HT1080 (cell line): ENCODE results near the gene PDZD8. TPM values are rescaled to one million over a fixed set of nuclear protein-coding genes. Genes with fewer than 3 reads are reported as not detected.
"Not testable (repeated sequence)": the region's sequence is repeated elsewhere in the genome, so short reads cannot be mapped to it uniquely, and the experiment has no call there.

Experiments used
- DNase-seq: peaks from one replicate; pipeline ENCODE4 v3.0.0-alpha.2; 2015; ENCODE audit warnings: low read depth
- total RNA-seq: library from RNA; depleted of rRNA; stranded (reverse); fragments of >200 nt; shearing (Covaris generic); gene quantifications from 2 replicates; pipeline ENCODE4 v1.2.3, GENCODE V29; 2014

PDZD8 gene
- total RNA-seq, 1 experiment from 2014 or later, result 26.1 TPM

DNA sequence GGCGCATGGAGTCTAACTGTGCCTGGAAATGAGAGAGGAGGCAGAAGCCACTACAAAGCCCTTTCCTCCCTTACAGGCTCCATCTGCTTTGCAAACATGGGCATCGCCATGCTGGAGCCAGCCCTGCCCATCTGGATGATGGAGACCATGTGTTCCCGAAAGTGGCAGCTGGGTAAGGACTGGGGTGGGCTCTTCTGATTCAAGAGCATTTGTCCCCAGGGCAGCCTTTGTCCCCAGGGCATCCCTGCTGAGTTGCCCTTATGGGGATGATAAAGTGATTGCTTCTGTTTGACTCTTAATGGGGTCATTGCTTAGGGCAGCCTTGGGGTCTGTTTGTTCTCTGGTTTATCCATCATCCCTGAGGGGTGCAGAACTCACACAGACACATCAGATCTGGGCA lies 117.5 kb downstream of the PDZD8 start:
- DNase-seq, result no peak

DNA sequence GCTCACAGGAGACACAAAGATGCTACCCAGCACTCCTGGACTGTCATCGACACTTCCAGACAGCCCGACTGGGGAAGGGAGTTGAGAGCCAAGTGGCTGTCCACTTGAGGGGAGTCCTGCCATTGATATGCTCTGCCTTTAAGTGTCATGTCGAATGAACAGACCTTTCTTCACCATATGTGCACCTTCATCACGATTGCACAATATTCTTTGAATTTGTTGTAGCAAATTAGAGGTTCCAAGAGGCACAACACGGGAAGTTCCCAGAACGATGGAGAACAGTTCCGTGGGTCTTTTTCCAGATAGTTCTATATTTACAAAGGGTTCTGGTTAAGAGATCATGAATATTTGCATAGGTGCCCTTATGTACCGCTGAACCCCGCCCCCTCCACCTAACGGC lies 118.3 kb downstream of the PDZD8 start:
- DNase-seq, result no peak

DNA sequence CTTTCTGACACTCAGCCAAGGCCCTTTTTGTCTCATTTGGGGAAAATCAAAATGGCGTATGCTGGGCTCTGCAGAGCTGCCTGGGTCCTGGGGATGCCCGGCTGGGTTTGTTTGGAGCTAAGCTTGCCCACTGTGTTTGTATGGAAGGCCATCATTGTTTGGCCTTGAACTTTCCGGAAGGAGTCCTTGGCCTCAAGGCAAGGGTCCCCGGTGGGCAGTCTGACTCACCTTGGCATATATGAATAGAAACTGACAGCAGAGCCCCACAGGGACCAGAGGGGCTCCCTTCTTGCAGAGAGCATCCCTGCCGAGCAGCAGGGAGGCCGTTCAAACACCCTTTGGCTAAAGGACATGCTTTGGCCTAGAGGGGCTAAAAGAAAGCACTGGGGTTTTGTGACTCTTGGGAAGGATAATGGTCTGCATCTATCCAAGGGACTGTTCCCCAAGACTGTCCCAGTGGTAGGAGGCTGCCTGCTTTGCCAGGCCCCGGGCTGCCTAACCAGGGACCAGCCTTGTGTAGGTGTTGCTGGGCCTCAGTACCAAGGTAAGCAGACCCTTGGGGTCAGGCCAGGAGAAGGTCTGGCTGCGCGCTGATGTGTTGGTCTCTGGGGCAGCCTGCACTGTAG lies 119.3 kb downstream of the PDZD8 start:
- DNase-seq, result no peak

DNA sequence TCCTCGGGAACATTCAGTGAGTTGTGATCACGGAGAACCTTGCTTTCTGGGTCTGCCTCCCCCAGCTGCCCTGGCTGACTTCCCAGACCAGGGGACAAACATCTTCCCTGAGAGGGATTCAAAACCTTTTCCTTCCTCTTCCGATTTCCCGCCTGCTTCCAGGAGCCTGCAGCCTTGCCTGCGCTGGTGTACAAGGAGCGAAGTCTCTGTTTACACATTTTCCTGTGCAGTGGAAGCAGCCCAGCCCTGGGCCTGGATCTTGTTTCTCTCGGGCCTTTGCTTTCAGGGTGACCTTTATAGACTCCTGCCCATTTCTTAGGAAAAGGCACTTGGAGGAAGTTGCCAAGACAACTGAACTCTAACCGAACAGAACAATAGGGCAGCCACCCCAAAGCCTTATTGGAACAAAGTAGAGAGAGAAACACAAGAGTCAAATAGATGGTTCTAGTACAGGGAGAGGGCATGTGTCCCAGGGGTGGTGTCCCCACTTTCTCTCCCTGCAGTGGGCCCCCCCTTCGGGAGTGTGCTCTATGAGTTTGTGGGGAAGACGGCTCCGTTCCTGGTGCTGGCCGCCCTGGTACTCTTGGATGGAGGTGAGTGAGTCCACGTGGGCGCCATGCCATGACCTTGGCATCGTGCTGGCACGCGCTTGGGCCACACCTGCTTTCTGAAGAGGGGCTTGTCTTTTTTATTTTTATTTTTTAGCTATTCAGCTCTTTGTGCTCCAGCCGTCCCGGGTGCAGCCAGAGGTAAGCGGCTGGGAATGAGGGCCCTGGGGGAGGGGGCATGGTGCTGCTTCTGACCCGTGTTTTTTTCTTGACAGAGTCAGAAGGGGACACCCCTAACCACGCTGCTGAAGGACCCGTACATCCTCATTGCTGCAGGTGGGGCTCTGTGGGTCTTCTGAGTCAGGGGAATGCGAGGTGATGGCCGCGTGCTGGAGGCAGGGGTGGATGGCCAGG lies 120.2 kb downstream of the PDZD8 start:
- no peak for DNase-seq

DNA sequence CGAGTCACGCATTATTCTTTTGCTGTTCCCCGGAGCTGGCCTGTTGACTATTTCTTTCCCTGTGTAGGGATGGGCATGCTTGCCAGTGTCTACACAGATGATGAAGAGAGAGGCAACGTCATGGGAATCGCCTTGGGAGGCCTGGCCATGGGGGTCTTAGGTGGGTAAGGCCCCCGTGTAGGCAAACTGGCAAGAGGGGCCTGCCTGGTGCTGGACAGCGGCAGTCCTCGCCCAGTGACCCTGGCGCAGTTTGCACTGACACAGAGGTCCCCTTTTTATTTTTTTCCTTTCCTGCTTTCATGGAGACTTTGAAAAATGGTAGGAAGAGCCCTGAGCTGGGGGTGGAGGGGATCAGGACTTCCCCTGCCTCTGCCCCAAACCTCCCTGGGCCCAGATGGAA lies 120.9 kb downstream of the PDZD8 start:
- no peak for DNase-seq

DNA sequence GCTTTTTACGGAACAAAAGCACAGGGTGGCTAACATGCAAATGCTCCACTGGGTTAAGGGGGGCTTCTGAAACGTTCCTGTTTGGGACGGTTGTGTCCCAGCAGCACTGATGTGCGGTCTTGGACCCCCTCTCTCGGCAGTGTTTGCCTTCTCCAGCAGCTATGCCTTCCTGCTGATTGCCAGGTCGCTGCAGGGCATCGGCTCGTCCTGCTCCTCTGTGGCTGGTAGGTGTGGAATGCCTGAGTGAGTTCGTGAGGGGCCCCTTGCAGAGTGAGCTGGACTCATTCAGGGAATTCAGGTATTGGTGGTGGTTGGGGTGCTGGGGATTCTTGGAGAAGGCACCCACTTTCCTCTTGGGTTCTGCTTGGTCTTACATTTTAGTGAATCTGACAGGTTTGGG lies 121.3 kb downstream of the PDZD8 start:
- DNase-seq, result no peak

DNA sequence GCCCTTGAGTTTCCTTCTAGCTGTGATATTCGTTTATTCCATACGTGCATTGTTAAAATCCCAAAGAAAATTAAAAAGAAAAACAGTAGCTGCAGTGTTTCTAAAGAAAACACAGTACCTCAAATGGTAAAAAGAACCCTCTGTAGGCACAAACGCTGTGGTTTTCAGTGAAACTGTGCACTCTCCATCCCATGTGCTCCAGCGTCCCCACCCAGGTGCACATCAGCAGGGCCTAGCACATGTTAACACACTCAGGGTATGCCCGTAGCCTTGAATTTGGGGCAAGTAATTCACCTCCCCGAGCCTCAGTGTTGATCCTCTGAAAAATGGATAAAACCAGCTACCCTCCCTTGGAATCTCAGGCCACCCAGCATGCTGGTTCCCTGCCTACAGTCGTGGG lies 124.8 kb downstream of the PDZD8 start:
- DNase-seq, result no peak

DNA sequence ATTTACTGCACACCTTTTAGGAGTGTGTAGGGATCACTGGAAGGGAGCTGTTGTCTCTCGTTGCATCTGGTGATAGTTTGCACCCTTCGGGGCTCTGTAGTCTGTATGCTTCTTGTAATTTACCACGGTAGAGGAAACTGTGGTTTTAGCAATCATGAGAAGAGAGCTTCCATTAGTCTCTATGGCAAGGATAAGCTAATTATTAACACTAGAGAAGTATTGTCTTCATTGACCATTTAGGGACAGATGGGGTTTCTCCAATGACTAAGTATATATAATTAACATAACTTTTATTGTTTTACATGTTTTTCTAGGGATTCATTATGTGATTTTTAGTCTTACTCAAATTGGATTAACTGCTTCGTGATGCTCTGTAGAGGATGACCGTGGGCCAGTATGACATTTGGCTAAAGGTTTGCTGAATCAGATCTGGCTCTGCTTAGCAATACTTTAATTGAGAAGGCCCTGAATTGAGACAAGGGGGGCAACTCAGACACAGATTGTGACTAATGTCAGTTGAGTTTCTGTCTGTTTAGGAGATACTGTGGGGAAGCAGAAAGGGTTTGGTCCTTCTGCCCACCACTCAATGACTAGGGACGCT lies 125.6 kb downstream of the PDZD8 start:
- no peak for DNase-seq

DNA sequence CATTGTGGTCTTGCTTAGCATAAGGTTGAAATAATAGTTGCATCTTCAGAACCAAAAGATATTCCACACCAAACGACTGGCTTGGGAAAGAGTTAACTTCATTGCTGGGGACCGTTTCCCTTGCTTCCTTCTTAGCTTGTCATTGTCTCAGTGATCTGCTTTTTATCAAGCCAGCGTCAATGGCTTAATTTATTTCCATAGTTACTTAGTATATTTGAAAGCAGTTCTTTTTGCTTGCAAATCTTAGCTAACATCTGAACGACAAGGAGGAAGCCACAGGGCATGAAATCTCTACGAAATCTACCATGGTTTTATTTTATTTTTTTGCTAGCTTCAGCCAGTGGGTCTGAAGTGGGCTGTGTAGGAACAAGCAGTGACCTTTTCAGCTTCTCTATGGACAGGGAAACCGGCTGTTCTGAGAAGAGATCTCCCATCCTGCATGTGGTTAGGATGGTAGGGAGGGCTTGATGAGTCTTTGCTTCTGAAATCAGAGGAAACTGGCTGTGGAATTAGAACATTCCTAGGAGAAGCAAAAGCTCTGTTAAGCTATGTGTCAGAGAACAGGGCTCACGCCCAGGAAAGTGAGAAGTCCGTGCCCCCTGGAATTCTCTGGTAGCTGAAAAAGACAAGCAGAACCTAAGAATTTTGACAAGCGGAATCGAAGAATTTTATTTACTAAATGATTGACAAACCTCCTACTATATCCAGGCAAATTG lies 126.3 kb downstream of the PDZD8 start:
- DNase-seq, result peak; percentile 41

DNA sequence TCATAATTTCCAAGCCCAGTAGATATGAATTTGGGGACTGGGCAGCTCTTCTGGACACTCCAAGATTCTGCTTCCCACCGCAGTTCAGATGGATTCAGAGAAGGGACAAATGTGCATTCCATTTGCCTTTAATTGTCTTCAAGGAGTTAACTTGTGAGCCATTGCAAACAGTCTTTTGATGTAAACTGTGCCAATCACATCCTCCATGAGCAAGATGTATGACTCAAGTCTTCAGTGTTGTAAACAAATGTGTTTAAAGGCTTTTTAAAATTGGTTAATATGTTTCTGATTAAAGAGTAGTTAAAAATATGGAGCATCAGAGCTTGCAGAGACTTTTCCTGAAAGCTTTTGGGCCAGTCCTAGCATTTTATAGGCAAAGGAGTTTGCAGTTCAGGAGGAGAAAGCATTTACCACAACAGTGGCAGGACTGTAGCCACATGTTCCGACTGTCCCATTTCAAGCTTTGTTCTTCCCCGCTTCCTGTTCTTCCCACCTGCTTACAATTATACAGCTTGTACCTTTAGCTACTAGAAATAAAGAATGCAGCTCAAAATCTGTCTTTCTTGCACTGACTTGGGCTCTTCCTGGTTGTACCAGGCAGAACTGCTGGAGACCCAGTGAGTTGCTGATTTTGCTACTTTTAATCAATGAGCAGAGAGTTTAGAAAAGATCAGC lies 128.1 kb downstream of the PDZD8 start:
- no peak for DNase-seq

DNA sequence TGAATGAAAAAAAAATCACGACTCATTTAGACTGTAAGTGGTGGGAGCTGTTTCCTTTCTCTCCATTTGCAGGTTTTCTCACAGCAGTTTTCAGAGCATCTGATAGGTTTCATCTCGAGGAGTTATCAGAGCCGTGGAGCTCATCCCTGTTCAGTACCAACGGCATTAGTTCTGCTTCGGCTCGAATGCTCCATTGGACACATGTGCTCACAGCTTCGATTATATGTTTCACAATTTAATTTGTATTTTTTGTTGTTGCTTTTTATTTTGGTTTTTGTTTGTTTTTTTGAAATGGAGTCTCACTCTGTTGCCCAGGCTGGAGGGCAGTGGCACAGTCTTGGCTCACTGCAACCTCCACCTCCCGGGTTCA lies 132.8 kb downstream of the PDZD8 start:
- DNase-seq, result no peak

DNA sequence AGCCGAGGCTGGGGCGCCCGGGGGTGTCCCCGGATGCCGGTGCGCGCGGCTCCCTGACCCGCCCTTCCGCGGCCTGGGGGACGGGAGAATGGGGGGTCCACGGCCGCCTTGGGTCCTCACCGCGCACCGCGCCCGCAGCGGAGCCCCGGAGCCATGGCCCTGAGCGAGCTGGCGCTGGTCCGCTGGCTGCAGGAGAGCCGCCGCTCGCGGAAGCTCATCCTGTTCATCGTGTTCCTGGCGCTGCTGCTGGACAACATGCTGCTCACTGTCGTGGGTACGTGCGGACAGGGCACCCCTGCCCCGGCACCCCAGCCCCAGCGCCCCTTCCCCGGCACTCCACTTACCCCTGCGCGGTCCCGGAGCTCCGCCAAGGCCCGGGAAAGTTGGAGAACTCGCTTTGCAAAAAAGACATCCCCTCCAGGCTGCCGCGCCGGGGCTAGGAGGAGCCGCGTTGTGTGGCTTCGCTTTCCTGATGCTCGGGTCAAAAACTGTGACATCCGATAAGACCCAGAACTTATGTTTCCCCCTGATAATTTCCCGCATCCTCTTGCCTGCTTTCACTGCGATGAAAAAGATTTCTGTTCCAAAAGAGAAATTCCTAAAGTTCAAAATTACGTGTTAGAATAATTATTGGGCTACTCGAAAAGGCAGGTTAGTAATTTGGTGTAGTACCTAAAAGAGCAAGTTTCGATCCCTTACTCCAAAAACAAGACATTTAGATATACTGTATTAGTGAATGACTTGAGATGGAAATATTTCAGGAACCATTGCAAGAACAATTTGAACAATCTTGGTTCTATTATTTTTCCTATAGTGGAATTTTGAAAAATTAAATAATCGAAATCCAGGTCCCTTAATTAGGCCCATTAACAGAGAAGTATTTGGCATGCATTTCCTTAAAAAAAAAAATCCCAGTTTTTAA lies 133.4 kb downstream of the PDZD8 start:
- no peak for DNase-seq

DNA sequence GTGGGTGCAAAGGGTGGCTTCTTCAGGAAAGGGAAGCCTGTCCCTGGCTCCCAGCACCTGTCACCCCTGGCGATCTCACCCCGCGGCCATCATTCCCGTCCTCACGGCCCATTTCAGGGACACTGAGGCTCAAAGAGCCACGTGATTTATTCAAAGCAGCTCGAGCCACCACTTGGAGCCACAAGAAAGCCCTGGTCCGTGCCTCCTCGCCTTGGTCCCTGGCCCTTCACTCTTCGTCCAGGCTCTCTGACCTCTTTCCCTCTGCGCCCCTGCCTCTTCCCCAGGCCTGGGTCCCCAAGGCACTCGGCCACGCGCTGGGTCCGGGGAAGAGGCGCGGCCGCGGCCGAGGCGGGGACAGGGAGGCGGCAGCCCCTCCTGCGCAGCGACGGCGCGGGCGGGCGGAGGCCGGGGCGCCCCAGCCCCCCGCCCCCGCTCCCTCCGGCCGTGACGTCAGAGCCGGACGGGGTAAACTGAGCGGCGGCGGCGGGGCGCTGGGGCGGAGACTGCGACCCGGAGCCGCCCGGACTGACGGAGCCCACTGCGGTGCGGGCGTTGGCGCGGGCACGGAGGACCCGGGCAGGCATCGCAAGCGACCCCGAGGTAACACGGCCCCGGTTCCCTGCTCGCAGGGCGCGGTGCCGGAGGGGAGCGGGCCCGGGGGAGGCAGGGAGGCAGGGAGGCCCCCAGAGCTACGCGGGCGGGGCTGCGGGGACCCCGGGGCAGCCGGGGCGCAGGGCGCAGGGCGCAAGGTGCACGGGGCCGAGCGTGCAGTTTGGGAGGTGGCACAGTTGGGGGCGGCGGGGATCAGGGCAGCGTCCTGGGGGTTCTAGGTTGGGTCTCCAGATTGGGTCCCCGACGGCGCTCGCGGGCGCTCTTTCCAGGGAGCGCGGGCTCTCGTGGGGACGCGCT lies 134.4 kb downstream of the PDZD8 start, which contains the start of gene SLC18A2:
TSS of gene SLC18A2 (plus strand) at position 494 of the 909 bp plus-strand sequence. CDS start 580 bp downstream, outside the sequence.
- no peak for DNase-seq

DNA sequence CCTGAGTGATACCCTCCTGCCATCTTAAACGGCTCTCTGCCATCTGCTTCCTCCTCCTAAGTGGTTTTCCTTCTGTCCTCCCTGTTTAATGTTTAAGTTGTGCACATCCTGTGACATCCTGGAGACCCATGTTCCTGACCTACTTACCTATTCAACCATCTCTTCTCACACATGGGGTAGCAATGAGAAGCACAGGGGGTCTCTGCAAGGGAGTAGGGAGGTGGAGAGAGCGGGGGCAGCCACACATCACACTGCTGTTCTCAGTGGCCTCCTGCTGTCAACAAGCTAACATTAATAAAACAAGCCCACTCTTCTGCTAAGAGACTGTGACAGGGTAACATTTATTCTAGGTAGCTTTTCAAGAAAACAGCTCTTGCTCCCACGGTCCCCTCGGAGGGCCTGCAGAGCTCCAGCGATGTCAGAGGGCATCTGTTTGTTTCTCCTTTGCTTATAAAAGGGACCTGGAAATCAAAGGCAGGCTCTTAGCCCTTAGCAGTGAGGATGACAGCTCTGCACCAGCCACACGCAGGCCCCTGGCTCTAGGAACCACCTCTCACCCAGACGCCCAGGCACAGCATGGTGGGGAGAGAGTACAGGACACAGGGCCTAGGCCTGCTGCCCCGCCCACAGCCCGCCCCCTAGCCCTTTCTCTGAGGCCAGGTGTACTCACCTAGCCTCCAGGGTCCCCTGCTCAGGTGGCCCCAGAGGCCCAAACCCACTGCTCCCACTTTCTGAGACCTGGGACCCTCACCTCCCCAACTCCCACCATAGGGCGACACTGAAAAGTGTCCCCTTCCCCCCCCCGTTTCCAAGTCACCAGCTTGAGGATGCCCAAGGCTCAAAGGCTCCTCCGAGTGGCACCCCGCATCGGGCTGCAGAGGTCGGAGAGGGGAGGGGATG lies 135.3 kb downstream of the PDZD8 start:
- DNase-seq, result no peak

DNA sequence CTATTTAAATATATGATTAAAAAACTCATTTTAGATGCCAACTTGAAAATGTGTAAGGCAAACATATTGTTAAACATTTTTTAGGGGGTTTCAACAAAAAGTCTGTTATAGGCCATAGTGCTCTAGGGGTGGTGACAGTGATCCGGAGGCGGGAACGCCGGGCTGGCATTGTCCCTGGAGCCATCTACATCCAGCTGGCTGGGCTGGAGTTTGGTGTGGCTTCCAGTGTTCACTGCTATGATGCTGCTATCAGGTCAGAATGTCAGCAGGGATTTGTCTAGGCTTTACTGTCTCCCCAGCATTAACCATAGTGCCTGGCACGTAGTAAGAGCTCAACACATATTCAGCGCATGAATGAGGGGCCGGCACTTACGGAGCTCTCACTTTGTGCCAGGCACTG lies 136.2 kb downstream of the PDZD8 start:
- no peak for DNase-seq

DNA sequence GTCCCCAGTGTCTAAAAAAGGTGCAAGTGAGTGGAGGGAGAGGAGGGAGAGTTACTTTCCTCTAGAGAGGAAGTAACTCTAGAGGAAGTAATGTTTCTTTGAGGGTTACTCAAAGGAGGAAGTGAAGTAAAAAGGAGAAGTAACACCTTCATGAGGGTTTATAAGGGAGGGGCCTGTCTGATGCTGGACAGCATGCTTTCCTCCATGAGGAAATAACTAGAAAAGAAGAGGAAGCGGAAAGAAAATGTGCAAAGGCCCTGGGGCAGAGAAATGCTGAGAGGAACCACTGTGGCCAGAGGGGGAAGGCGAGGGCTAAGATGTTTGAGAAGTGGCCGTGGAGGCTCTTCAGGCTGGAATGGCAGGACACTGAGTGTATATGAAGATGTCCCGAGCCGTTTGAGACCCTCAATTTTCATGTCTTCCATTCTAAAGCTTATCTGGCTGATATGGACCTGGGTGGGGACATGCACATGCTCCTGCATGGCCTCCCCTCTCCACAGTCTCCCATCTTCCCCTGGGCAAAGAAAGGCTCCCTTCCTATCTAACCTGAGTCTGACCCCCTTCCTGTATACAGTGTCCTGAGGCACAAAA lies 137.7 kb downstream of the PDZD8 start:
- DNase-seq, result no peak

DNA sequence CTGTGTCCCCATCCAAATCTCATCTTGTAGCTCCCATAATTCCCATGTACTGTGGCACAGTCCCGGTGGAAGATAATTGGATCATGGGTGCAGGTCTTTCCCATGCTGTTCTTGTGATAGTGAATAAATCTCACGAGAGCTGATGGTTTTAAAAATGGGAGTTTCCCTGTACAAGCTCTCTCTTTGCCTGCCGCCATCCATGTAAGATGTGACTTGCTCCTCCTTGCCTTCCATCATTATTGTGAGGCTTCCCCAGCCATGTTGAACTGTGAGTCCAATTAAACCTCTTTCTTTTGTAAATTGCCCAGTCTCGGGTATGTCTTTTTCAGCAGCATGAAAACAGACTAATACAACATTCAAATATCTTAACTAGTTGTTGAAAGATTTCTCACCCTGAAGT lies 145.1 kb downstream of the PDZD8 start:
- not testable (repeated sequence) for DNase-seq
